SU-DHL-6 (cell line): ENCODE results near the gene CFAP210.

ENCODE experiments used
- CTCF ChIP-seq: fragments of 200-600 bp; sonication (generic); IDR thresholded peaks from one replicate; pipeline ENCODE4 v1.5.1; 2017; ENCODE audit warnings: antibody characterized with exemption, mild to moderate bottlenecking, low read length, moderate library complexity; ENCODE audit not compliant: insufficient read depth, poor library complexity, severe bottlenecking
- EZH2phosphoT487 ChIP-seq: fragments of 200-600 bp; sonication (generic), shearing (Covaris generic); conservative IDR thresholded peaks from 2 replicates; pipeline ENCODE4 v1.6.1; 2018; ENCODE audit warnings: mild to moderate bottlenecking, antibody characterized with exemption, low read length, moderate library complexity, mixed read lengths

GRCh38 chr2:169641464-169641863 is 52.7 kb downstream of the CFAP210 start:
- no peak for TF ChIP-seq CTCF
- no peak for TF ChIP-seq EZH2phosphoT487
